Measurements from ENCODE around the gene COL5A1.

DNA sequence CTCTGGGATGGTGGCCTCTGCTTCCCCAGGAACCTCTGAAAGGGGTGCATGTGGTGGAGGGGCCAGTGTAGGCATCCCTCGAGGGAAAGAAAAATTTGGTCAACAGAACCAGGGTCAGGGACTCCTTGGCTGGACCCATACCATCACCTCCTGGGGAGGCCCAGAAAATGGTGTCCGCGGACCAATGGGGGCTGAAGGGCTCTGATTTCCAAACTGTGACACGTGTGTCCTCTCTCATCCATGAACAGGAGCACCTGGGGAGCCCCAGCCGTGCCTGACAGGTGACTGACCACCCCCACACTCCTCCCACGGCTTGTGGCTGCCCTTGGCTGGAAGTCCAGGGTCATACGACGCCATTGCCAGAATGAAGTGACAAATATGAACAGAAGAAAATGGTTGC, 242.9 kb downstream of the COL5A1 start:
- TF ChIP-seq, protein P1, sequence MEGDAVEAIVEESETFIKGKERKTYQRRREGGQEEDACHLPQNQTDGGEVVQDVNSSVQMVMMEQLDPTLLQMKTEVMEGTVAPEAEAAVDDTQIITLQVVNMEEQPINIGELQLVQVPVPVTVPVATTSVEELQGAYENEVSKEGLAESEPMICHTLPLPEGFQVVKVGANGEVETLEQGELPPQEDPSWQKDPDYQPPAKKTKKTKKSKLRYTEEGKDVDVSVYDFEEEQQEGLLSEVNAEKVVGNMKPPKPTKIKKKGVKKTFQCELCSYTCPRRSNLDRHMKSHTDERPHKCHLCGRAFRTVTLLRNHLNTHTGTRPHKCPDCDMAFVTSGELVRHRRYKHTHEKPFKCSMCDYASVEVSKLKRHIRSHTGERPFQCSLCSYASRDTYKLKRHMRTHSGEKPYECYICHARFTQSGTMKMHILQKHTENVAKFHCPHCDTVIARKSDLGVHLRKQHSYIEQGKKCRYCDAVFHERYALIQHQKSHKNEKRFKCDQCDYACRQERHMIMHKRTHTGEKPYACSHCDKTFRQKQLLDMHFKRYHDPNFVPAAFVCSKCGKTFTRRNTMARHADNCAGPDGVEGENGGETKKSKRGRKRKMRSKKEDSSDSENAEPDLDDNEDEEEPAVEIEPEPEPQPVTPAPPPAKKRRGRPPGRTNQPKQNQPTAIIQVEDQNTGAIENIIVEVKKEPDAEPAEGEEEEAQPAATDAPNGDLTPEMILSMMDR (conservative IDR thresholded peaks at IDR 0.05): no peak
- no peak for TF ChIP-seq ZFX (IDR thresholded peaks at IDR 0.05)

All from C4-2B (cell line).